ENCODE results near the gene ACOX1.

Gene ACOX1

DNA sequence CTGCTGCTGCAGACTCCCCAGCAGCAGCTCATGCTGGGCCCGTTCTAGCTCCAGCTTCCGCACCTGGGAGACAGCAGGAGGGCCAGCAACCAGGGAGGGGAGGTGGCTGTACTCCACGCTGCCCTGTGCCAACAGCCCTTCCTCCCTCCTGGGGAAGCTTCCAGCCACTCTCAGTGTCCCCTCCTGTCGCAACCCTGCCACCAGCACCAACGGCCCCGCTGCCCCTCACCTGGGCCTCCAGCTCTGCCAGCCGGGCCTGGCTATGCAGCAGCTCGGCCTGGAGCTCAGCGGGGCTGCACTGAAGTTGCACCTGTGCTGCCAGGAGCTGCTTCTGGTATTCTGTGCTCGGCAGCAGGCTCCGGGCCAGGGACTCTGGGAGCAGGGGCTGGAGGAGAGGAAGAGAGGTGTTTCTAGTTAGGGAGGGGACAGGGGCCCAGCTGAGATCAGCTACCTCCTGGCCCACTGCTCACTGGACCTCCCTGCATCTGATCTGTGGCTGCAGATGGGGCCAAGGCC lies 58.9 kb downstream of the ACOX1 start:
- TF ChIP-seq ZNF274 (IDR thresholded peaks at IDR 0.05; ENCODE audit: low read depth, low read length) = no peak
- H3K4me3 ChIP-seq (ENCODE audit: low read length) = no peak overlapping the region

GRCh38 chr17:75919611-75920010 lies 59.4 kb downstream of the ACOX1 start:
- TF ChIP-seq ZNF274 (IDR thresholded peaks at IDR 0.05; ENCODE audit: low read depth, low read length) = no peak
- no peak overlapping the region for H3K4me3 ChIP-seq (ENCODE audit: low read length)

DNA sequence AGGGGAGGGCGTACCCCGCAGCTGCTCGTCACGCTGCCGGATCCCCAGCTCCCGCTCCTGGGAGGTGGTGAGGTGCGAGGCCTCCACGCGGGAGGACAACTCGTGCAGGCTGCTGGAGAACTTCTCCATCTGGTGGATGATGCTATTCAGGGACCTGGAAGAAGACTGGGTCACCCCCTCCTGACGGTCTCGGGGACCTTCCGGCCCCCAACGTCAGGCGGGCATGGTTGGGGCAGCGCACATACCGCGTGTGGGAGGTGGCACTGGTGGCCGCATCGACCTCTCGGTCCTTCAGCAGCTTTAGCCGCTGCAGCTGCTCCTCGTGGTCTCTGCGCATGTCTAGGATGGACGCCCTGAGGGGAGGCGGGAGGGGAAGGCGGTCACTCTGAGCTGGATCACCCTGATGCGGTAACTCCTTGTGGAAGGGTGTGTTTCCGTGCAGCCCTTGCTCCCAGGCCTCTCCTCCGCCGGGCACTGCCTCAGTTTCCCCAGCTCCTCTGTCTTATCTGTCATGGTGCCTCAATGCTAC lies 61.0 kb downstream of the ACOX1 start:
- H3K4me3 ChIP-seq (ENCODE audit: low read length) = no peak overlapping the region
- no peak for TF ChIP-seq ZNF274 (IDR thresholded peaks at IDR 0.05; ENCODE audit: low read depth, low read length)

- TF ChIP-seq ZNF274 (IDR thresholded peaks at IDR 0.05; ENCODE audit: low read depth, low read length) = no peak
- H3K4me3 ChIP-seq (ENCODE audit: low read length) = no peak overlapping the region
Observed at GRCh38 chr17:75917141-75917916, 61.6 kb downstream of the ACOX1 start.

DNA sequence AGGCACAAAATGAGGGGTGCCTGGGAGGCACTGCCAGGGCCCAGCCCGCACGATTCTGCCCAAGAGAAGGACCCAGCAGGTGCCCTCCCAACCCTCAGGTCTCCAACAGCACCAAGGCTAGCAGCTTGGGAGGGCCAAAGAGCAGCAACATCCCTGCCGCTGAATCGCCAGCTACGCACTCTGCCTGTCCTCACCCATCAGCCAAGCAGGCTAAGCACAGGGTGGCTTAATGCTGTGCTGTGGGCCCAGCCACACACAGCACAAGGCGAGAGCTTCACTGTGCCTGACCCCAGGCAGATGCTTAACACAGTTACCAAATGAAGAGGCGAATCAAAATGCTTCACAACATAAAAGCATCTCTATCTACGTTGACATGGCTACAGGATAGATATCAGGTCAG lies 63.7 kb downstream of the ACOX1 start:
- no peak for TF ChIP-seq ZNF274 (IDR thresholded peaks at IDR 0.05; ENCODE audit: low read depth, low read length)

GRCh38 chr17:75914643-75915267 lies 64.2 kb downstream of the ACOX1 start:
- H3K4me3 ChIP-seq (ENCODE audit: low read length) = no peak overlapping the region

More for the DNA sequence above, 63.7 kb downstream of the ACOX1 start:
- H3K4me3 ChIP-seq (ENCODE audit: low read length) = no peak overlapping the region

GRCh38 chr17:75913537-75914210 lies 65.3 kb downstream of the ACOX1 start:
- no peak overlapping the region for H3K4me3 ChIP-seq (ENCODE audit: low read length)
- TF ChIP-seq ZNF274 (IDR thresholded peaks at IDR 0.05; ENCODE audit: low read depth, low read length) = no peak

More at GRCh38 chr17:75914643-75915267, 64.2 kb downstream of the ACOX1 start:
- no peak for TF ChIP-seq ZNF274 (IDR thresholded peaks at IDR 0.05; ENCODE audit: low read depth, low read length)

- H3K4me3 ChIP-seq (ENCODE audit: low read length) = no peak overlapping the region
- no peak for TF ChIP-seq ZNF274 (IDR thresholded peaks at IDR 0.05; ENCODE audit: low read depth, low read length)
Observed at GRCh38 chr17:75910699-75911098, 68.3 kb downstream of the ACOX1 start.

DNA sequence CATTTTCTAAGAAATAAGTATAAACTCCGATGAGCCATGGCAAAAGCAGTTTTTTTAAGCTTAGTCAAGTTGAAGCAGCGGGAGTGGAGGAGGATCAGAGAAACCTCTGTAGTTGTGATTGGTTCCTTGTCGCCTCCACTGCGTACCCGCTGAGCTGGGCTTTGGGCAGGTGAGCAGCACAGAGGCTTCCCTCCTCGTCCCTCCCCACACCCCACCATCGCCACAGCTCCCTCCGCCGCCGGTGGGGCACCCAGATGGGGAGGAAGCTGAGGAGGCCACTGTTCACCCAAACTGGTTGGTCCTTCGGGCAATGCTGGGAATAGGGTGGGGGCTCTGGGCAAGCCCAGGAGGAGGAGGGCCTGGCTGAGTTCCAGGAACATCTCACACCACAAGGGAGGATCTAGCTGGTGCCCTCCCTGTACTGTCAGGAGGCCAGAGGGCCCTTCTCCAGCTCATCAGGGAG lies 69.1 kb downstream of the ACOX1 start:
- no peak for TF ChIP-seq ZNF274 (IDR thresholded peaks at IDR 0.05; ENCODE audit: low read depth, low read length)
- H3K4me3 ChIP-seq (ENCODE audit: low read length) = no peak overlapping the region

DNA sequence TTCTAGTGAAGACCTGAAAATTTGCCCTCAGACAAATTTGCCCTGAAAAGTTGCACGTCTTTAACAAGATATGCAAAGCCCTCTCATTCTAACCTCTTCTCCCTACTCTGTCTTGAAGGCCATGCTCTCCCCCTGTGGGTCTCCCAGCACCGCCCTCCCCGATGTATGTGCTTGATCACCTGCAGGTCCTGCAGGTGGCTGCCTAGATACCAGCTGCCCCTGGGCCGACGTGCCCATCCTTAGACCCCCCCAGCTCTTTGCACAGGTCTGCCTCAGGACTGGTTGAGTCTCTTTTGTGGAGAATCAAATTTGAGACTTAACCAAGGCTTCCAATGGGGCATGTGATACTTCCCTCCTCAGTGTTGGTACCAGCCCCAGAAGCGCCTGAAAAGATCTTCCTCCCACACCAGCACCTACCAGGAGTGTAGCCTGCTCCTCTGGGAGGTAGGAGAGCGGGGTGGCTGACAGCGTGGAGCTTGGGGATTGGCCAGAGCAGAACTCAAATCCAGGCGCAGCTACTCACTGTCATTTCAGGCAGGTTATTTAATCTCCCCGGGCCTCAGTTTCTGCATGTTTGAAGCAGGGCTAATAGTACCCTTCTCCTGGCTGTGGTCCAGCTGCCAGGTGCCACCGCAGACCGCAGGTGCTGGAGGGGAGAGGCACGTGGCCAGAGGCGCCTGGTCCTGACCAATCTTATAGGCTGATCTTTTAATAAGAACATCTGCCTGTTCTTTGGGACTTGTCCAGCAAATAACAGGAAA lies 69.7 kb downstream of the ACOX1 start:
- no peak for TF ChIP-seq ZNF274 (IDR thresholded peaks at IDR 0.05; ENCODE audit: low read depth, low read length)
- no peak overlapping the region for H3K4me3 ChIP-seq (ENCODE audit: low read length)

GRCh38 chr17:75908201-75908600 lies 70.8 kb downstream of the ACOX1 start:
- no peak overlapping the region for H3K4me3 ChIP-seq (ENCODE audit: low read length)
- no peak for TF ChIP-seq ZNF274 (IDR thresholded peaks at IDR 0.05; ENCODE audit: low read depth, low read length)

DNA sequence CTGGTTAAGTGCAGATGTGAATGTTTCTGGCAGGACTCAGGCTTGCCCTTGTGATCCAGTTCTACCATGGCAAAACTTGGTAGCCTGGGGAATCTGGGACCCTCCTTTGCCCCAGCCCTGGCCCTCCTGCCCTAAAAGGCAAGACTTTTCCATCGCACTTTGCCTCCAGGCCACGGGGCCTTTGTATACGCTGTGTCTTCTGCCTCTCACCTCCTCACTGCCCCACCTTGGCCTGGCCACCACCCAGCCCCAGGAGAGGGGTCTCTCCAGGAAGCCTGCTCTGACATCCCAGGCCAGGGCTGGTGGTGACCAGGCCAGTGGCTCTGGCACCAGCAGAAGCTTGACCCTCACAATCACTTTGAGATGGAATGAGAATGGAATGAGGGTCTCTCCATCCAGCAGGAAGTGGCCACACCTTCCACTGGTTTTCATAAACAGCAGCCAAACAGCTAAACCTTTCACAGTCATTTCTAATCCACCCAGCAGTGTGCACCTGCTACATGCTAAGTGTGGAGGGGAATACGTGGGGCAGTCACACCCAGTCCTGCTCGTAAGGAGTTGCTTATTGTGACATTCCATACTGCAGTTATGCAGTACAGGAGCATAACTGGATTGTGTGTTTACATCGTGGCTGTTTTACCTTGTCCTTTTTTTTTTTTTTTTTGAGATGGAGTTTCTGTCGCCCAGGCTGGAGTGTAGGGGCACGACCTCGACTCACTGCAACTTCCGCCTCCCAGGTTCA lies 72.7 kb downstream of the ACOX1 start:
- no peak for TF ChIP-seq ZNF274 (IDR thresholded peaks at IDR 0.05; ENCODE audit: low read depth, low read length)
- H3K4me3 ChIP-seq (ENCODE audit: low read length) = no peak overlapping the region

Measured in GM08714 (cell line).